ENCODE measurements around the gene WDR4. TPM values are rescaled to one million over a fixed set of nuclear protein-coding genes. Genes with fewer than 3 reads are reported as not detected.
"Not testable (repeated sequence)": the region's sequence is repeated elsewhere in the genome, so short reads cannot be mapped to it uniquely, and the experiment has no call there.

Gene WDR4
- total RNA-seq, 1 experiment from 2014 or later = 42.6 TPM

- Mint-ChIP-seq H3K36me3 (peaks cover 11% of the 10 kb centered on the region; the same call in 1 of the 2 replicates), H3K27ac (no peak overlapping the region), H3K9me3 (no peaks in the 10 kb centered on the region), H3K4me1 (peaks cover 16% of the 10 kb centered on the region), H3K27me3 (ENCODE audit: low read depth) (peaks cover 41% of the 10 kb centered on the region), H3K4me3 (no peak overlapping the region)
- DNase-seq (ENCODE audit: low spot score) (no peak), ATAC-seq (no peak)
- TF ChIP-seq NFATC4 (CRISPR knock-in tag; IDR thresholded peaks at IDR 0.05) (0 out of 2 replicates have a peak, but pooled peaks have one; percentile 3), FOXP4 (CRISPR knock-in tag; IDR thresholded peaks at IDR 0.05) (no peak), MYBL2 (CRISPR knock-in tag; IDR thresholded peaks at IDR 0.05) (no peak), NR1H2 (CRISPR knock-in tag; IDR thresholded peaks at IDR 0.05) (no peak), PREB (CRISPR knock-in tag; IDR thresholded peaks at IDR 0.05; ENCODE audit: borderline replicate concordance) (no peak)
- ChIA-PET CTCF (interaction anchor here (1.7 kb wide), 1 partner anchor 28 kb away, joined by 5 read pairs; no protein-coding TSS in a partner anchor), POLR2A (no interaction called here)
Measured at GRCh38 chr21:42834726-42835191, 44.6 kb downstream of the WDR4 start.

- H3K27me3 Mint-ChIP-seq (ENCODE audit: low read depth) = peaks cover 48% of the 10 kb centered on the region
- DNase-seq (ENCODE audit: low spot score) = no peak
- H3K4me3 Mint-ChIP-seq = no peak overlapping the region
- 0 out of 2 replicates have a peak, but pooled peaks have one; percentile 19 for TF ChIP-seq SP1 (CRISPR knock-in tag; conservative IDR thresholded peaks at IDR 0.05)
- no peak for TF ChIP-seq RORB (CRISPR knock-in tag; IDR thresholded peaks at IDR 0.05)
- peak overlapping the region; percentile 65; the same call in 1 of the 2 replicates for H3K27ac Mint-ChIP-seq
- H3K9me3 Mint-ChIP-seq = peaks cover 4% of the 10 kb centered on the region
- no peak for ATAC-seq
- H3K36me3 Mint-ChIP-seq = peaks cover 5% of the 10 kb centered on the region; the same call in 1 of the 2 replicates
- peaks cover 16% of the 10 kb centered on the region for H3K4me1 Mint-ChIP-seq
- ChIA-PET CTCF (interaction anchor here (0.6 to 1.9 kb wide), 4 partner anchors 9 to 945 kb away, joined by 3 to 10 read pairs (median 4); no protein-coding TSS in a partner anchor), POLR2A (no interaction called here)
Measured at GRCh38 chr21:42833859-42834725, 45.2 kb downstream of the WDR4 start.

- no peak for TF ChIP-seq CTCF (IDR thresholded peaks at IDR 0.05)
- no peak for TF ChIP-seq GABPB1 (CRISPR knock-in tag; IDR thresholded peaks at IDR 0.05)
- 0 out of 2 replicates have a peak, but pooled peaks have one; percentile 25 for TF ChIP-seq TEAD4 (CRISPR knock-in tag; IDR thresholded peaks at IDR 0.05)
- TF ChIP-seq ATF6 (CRISPR knock-in tag; IDR thresholded peaks at IDR 0.05) = no peak
- TF ChIP-seq SP1 (CRISPR knock-in tag; conservative IDR thresholded peaks at IDR 0.05) = peak; percentile 43; the same call in 1 of the 2 replicates
- H3K27ac Mint-ChIP-seq = 0 out of 2 replicates have a peak overlapping the region, but pooled peaks have one; percentile 48
- POLR2A ChIA-PET = no interaction called here
- peaks cover 55% of the 10 kb centered on the region for H3K27me3 Mint-ChIP-seq (ENCODE audit: low read depth)
- DNase-seq (ENCODE audit: low spot score) (peak; percentile 25), ATAC-seq (peak; percentile 28)
- peaks cover 8% of the 10 kb centered on the region for H3K9me3 Mint-ChIP-seq
- peaks cover 5% of the 10 kb centered on the region; the same call in 1 of the 2 replicates for H3K36me3 Mint-ChIP-seq
- H3K4me1 Mint-ChIP-seq = peaks cover 16% of the 10 kb centered on the region
- CTCF ChIA-PET = interaction anchor here (0.6 to 1.9 kb wide), 5 partner anchors 9 to 946 kb away, joined by 3 to 10 read pairs (median 4); no protein-coding TSS in a partner anchor
- no peak overlapping the region for H3K4me3 Mint-ChIP-seq
Measured at GRCh38 chr21:42833439-42833815, 45.9 kb downstream of the WDR4 start.

- ATAC-seq; DNase-seq (ENCODE audit: low spot score); H3K36me3 Mint-ChIP-seq; POLR2A ChIA-PET; H3K4me3 Mint-ChIP-seq; H3K27ac Mint-ChIP-seq: not testable (repeated sequence)
- Mint-ChIP-seq H3K4me1 (peaks cover 16% of the 10 kb centered on the region), H3K9me3 (peaks cover 19% of the 10 kb centered on the region), H3K27me3 (ENCODE audit: low read depth) (peaks cover 66% of the 10 kb centered on the region)
- CTCF ChIA-PET = interaction anchor here (0.8 to 1.9 kb wide), 2 partner anchors 239 to 293 kb away, joined by 3 to 10 read pairs; no protein-coding TSS in a partner anchor
Measured at GRCh38 chr21:42832321-42832630, 47.1 kb downstream of the WDR4 start.
